ENCODE data around the gene DCC.

Gene DCC

DNA sequence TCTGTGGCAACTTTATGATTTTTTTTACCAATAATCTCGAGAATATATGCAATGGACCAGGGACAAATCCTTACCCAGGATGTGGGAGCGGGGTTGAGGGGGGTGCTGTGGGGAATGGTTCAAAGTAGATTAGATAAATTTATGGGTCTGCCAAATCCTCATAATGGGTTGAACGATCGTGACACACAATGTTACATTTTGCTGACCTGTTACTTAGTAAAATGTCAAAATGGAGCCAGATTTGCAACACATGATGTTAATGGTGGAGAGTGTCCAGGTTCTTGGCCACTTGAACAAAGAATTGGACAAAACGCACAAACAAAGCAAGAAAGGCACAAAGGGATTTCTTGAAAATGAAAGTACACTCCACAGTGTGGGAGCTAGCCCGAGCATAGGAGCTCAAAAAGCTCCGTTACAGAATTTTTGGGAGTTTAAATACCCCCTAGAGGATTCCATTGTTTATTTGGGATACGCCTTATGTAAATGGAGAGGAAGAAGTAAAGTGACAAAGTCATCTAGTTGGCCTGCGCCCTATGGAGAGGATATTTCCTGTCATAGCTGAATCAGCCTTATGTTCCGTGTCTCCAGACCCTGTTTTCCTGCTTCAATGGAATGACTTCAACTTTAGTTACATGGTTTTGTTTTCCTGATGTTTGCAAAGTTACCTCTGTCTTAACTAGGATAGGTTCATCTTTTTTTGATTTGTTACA lies 776.0 kb downstream of the DCC start:
- no peak for DNase-seq

DNA sequence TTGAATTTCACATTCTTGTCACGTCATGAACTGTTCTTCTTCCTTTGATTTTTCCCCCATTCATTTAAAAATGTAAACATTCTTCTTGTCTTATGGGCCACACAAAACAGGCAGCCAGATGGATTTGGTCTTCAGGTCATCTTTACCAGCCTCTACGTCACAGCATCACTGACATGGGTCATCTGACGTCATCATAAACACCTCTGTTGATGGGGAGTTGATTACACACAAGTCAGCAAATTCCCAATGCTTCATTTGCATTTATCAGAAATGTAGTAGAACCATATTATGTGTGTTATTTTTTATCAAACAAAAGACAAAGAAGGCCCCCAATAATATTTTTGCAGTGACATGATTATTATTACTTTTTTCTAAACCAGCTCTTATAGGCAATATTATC lies 777.9 kb downstream of the DCC start:
- DNase-seq, result no peak

DNA sequence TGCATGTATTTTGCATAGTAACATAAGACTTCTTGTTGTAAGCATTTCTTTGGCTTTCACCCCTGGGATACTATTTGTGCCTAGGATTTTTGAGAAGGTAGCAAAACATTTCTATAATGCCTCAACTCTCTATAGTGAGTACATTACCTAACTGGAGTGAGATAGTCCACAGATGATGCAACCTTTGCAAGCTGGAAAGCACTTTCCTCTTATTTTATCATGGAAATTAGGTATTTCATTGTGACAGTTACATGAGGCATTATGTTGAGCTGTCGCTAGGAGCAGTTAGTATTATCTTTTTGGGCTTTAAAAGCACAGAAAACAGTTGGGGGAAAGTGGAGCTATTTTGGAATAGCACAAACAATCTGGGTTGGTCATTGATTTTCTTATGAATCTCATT lies 786.2 kb downstream of the DCC start:
- DNase-seq, result no peak

DNA sequence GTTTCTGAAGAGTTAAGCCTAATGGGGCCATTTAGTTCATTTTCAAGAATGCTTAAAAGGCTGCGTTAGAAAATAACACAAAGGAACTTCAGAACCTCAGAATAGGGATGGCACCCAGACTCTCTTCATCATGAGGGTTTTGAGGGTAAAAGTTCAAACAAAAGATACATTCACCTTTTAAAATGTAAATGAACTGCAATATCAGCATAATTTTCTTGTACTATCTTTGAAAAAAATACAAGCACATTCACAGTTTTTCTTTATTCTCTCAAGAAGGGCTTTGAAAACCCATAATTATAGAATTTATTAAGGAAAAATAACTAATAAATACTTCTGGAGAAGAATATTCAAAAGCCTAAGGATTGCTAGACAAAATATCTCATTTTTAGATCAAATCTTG lies 791.0 kb downstream of the DCC start:
- no peak for DNase-seq

DNA sequence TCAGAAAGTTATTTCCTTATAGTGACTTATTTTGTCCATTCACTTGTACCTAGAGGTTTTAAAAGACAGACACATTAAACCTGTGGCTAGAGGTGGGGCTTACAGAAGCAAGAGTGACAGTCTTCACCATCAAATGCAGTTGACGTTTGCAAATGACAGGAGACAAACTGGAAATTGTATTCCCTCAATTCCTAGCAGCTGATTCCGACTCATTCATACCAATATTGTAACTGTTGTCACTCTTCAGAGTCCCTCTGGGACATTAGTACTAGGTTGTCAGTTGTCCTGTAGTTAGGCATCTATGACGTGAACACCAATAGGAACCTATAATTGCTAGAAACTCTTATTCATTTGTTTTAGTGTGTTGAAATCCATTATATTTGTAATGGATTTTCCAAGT lies 794.7 kb downstream of the DCC start:
- no peak for DNase-seq

DNA sequence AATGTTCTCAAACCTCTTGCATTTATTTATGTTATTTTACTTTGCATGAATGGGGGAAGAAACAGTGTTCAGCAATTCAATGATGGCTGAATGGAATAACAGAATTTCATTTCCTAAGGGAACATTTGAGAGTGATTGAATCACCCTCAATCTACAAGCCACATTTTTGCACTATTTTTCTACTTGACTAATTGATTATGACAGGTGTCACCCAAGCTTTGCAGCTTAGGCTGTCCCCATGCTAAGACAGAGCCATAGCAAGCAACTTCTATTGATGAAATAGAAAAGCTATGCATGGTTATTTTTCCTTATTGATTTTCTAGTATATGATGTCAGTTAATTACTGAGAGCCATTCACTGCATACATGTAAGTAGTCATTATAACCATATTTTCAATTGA lies 795.7 kb downstream of the DCC start:
- DNase-seq, result no peak

DNA sequence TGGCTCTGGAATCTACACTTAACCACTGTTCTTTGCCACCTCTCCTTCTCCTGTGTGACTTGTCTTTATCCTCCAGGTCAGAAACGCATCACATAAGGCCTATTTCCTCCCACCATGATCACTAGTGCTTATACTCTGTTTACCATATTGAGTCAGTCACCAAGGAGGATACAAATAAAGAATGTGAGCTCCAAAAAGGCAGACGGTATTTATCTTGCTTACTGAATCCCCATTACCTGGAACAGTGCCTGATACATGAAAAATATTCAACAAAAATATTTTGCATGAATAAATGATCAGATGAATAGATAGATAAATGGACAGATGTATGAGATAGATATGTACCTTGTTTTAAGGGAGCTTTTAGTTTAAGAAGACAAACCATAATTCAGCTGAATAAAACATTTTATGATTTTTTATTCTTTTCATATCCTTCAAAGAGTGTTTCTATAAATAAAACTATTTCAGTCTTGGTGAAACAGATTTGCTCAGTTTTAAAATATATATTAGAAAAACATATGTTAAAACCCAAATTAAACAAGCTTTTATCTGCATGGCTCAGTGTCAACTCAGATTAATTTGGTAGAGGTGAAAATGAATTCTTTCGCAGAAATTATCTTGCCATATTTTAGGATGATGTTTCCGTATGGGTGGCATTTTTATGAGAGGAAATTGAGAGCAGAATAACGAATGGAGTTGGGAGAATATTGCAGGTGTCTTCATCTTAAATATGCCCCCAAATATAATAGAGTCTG lies 799.9 kb downstream of the DCC start:
- DNase-seq, result no peak

DNA sequence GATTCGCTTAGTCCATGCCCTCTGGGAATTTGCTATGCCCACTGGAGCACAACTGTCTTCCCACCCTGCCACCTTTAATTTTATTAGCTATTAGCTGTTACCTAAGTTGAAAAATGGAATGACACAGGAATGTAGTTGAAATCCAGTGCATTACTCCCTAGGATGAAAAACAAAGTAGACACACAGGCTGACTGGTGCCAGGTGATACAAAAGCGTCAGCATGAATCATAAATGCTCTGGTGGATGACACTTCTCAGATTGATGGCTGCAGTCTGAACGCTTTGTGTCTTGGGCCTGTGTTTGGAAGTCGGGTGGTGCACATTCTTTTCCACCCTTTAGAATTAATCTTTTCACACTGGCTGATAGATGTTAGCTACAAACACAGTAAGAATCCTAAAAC lies 802.0 kb downstream of the DCC start:
- DNase-seq, result no peak

DNA sequence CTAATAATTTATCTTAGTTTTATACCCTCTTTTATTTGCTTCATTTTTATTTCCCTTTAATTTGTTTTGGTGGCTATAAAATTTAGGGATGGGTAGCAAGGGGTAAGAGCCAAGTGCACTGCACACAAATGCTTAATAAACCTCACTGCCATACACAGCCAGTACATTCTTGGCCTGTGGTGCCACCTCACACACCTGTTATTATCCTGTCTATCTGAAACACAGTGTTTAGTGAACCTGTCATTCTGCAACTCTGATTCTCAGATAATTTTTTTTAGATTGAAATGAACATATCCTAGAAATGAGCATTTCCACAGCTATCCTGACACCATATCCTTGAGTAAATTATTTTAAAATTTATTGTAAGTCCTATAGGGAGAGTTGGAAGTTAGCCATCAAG lies 807.5 kb downstream of the DCC start:
- DNase-seq, result no peak

DNA sequence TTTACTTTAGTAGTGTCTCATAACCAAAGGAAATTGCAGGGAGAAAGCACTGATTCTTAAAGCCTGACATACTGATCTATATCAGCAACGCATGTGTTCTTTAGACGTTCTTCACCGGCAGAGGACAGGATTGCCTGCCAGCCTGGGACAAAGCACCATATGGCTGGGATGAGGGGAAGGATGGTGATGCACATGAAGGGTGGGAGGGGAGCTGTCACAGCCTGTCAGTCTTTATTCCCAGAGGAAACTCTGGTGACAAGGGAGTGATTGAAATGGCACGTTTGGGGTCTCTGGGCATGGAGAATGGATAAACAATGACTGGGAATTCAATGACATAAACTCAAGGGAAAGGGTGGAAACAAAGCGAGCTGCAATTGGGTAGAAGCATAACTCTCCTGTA lies 808.1 kb downstream of the DCC start:
- DNase-seq, result no peak

DNA sequence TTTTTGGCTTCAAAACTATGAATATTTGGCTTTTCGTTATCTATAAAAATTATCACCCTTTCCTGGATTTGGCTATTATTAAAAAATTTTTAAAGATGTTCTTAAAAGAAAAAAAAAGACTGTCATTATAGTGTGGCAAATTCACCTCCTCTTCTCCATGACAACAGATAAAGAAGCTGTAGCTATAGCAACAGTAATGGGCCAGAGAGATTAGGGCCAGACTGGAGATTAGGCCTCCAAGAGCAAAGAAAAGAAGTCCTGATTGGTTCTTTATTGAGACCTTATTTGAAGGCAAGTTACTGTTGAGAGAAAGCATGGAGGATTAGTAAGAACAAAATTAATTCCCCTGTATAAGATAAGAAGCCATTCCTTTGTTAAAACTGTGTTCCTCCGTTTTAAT lies 812.5 kb downstream of the DCC start:
- no peak for DNase-seq

DNA sequence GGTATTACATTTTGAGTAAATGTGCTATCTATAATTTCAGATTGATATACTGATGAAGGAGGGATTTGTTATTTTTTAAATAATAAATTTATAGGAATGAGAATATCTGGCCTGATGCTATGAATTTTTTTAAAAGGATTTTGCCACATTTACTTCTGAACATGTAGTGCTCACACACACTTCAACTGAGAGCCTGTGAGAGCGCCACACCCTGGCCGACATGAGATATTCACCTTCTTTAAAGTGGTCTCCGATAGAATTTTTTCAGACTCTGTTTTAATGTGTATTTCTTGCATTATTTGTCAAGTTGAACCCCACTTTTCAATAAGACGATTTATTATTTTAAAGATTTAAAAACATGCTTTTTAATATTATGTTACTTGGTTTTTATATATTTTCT lies 813.3 kb downstream of the DCC start:
- peak; percentile 1 for DNase-seq

DNA sequence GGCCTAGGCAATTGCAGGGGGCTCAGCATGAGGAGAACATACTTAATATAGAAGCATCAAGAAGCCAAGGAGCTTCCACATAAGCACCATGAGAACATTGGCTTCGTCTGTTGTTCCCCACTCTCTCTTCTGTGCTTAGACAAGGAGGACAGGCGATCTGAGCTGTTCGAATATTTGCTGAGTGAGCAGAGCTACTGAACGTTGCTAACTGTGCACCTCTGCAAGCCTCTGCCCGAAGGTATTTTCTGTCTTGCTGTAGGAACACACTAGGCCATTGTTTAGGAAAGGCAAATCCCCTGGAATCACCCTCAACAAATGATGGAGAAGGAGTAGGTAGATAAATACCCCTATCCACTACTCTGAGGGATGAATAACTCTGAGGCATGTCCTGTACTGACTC lies 813.8 kb downstream of the DCC start:
- DNase-seq, result no peak

DNA sequence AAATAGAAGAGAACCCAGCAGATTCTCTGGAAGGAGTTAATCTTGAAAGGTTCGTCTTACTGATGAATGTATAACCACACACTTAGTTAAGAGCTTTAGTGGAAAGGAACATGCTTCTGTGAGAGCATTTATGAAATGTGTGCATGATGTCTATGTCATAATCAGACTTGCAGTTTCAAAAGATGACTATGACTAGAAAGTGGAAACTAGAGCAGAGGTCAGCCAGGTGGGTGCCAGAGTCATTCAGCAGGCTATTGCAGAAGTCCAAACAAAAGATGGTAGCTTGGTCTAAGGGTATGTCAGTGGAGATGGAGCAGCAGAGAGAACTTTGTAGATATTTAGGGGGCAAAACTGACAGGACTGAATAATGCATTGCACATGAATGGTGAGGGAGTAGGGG lies 825.8 kb downstream of the DCC start:
- no peak for DNase-seq

DNA sequence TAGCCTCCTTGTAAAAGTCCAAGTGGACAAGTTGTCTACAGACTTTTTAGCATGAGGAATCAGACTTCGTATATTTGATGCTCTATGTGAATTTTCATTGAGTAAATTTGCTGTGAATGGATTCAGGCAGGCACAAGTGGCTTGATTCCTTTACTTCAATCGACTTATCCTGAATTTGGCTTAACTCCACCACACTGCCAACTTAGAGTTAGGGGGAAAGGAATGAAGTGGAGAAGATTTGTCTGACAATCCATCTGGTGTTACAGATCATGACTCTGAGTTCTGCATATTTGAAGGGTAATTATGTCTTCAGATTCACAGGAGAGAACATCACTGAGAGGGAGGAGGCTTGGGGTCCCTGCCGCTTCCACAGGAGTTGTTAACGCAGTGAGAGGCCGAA lies 829.3 kb downstream of the DCC start:
- no peak for DNase-seq

DNA sequence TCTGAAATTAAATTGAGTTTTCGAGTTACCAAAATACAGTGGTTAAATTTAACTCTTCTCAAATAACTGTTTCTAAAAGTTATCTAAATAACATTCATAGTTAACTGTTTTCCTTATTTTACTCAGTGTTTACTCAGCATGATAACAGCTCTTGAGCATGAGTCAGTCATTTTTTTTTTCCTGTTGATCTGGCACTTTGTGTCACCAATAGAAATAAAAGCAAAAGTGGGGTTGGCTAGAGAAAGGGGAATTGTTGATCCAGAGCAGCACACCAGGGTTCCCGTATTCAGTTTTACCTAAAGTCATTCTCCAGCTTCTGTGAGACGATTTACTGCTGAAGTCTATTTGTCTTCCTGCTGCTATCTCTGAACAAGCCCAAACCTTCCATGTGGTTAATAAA lies 851.6 kb downstream of the DCC start:
- no peak for DNase-seq

DNA sequence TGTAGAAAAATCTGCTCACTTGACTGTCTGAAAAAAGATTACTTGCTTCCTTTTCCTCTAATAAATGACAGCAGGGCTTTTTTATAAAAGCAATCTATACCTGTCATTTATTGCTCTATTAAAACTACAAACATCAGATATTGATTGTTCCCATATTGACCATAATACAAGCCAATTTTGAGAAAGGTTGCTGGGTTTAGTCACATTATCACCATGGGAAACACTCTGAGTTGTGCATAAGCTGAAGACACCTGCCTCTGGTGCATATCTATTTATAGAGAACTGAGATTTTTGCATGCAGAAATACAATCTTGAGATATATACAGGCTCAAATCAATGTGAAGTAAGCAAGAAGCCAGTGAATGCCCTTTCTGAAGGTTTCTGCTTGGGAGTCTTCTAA lies 853.9 kb downstream of the DCC start:
- no peak for DNase-seq

DNA sequence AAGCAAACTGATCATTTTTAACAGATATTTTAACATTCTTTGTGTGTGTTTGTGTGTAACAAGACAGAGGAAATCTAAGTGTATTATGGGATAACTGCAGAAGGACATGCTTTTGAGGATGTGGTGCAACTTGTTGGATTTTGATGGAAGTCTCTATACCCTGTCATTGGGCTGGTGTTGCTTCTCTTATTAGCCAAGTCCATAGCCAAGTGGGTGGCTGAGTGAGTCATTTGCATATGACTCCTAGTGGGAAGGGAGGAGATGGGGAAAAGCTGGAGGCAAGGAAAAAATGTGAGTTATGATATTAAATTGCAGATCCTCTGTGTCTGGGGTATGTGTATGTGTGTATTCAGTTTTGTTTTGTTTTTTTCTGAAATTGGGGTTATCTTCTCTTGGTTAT lies 879.9 kb downstream of the DCC start:
- DNase-seq, result no peak

DNA sequence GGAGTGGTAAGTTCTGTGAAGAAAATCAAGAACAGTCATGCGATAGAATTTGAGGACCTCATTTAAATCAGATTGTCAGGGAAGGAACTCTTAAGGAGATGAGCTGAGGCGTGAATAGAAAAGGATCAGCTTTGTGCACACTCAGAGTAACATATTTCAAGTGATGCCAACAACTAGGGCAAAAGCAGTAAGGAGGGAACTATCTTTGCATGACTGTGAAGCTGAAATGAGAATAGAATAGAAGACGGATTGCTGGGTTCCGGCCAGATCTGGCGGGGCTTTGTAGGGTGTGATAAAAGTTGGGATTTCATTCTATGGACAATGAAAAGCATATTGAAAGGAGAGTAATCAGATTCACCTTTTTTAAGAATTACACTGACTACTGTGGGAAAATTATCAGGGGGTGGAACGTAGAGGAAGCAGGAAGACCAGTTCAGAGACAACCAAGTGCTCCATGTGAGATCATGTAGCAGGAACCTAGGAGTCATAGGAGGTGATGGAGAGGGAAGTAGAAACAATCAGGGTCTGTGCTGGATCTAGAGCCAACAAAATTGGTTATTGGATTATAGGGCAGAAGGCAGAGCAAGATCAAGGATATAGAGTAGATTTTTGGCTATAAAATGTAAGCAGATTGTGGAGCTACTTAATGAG lies 884.3 kb downstream of the DCC start:
- DNase-seq, result no peak

DNA sequence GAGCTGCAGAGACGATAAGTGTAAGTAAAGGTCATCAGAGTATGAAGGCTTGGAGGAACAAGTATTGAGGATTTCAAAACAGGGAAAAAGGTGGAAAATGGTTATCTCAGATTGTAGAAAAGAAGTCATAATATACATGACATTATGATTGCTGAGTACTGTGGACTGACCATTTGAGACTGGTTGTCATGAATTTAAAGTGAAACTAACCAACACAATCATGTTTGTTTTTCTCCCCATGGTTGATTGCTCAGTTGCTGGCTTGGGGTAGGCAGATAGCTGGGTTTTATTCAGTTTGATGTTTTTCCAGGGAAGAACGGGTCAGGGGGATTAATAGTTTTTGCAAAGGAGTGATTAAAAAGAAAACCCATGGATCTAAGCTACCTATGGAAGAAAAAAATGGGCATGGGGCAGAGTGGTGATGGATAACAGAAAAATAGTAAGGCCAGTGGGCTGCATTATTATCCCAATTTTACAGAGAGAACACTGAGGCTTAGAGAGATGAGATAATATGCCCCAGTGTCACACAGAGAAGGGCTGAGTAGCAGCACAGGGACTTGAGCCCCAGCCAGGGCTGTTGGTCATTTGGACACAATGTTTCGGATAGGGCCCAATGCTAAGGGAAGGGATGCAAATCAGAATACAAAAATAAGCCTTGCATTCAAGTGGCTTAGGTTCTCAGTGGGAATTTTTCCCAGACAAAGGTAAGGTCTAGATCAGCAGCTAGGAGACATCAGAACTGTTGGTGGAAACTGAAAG lies 885.7 kb downstream of the DCC start:
- no peak for DNase-seq

DNA sequence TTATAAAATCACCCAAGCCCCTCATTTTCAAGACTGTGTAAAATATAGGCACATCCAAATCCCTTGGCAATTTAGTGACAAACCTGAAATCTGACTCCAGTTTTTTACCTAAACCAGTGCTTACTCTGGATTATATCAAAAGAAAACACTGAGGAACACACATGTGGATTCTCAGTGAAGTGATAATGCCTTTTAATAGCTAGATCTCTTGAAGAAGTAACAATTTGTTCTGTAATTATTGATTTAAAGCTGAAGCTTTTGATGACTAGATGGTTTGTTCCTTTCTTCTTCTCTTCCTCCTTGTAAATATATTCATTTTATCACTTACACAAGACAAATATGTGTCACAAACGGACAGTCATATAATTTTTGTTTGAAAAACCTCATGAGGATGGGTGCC lies 894.6 kb downstream of the DCC start:
- DNase-seq, result no peak

DNA sequence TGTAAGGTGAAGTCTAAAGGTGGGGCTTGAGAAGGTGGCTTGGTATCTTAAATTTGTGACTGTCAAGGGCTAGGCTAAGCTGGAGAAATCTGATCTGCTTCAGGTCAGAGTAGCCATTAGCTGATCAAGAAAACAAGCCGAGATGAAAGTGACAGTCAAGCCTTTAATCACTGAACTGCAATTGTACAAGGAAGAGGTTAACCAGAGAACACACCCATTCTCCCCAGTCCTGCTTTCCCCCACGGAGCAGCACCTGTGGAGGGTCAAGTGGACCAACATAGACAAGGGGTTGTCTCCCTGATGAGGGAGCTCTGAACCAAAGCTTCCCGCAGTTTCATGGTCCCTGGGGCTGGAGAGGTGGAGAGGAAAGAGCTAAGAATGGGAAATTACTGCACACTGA lies 901.2 kb downstream of the DCC start:
- no peak for DNase-seq

DNA sequence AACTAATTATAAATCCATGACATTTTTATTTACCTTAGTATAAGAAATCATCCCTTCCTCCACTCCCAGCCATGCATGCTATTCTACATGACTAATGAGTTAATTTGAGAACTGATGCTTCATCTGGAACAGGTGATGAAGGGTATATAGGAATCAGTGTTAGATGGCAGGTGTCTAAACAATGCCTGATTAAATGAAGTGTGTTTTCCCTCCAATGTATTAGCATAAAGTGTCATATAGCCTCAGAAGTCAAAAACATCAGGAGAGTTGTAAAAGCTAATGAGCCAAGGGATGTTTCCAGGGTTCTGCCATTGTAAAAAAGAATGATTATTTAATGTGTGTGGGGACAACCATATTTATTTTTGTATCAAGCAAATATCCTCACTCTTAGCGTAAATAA lies 913.8 kb downstream of the DCC start:
- no peak for DNase-seq

DNA sequence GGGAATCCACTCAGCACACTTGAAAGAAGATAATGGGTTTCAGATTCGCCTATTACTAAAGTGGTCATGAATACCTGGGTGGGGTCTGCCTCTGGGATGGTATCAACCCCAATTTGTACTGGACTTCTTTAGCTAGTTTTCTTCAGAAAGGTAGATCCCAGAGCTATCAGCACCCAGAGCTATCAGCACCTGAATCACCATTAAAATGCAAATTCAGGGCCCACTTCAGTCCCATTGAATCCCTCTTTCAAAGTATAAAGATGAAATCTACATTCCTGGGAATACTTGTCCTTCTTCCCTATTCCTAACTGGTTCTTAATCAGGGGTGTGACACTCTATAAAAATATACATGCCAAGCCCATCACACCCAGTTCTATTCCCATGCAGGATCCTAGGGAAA lies 914.3 kb downstream of the DCC start:
- DNase-seq, result no peak

Measured in stimulated activated CD4-positive, alpha-beta T cell treated with anti-CD3 and anti-CD28 coated beads, Interleukin-15, amount 100 ng/mL, for 24 hours (primary cell).